ENCODE data around the gene TMC8. TPM values are rescaled to one million over a fixed set of nuclear protein-coding genes. Genes with fewer than 3 reads are reported as not detected.

The TMC8 gene
- total and polyA plus RNA-seq, 2 experiments from 2014 or later = 1.2 to 1.3 TPM

GRCh38 chr17:78113804-78114785, 16.5 kb upstream of the TMC8 start:
- H3K9me3 Mint-ChIP-seq = no peaks in the 10 kb centered on the region
- TF ChIP-seq ZNF331 (CRISPR knock-in tag; IDR thresholded peaks at IDR 0.05; ENCODE audit: low read depth) = no peak
- TF ChIP-seq CREB1 (CRISPR knock-in tag; IDR thresholded peaks at IDR 0.05; ENCODE audit: low read depth) = no peak
- TF ChIP-seq EZH2phosphoT487 (IDR thresholded peaks at IDR 0.05; ENCODE audit: unreplicated experiment) = no peak
- TF ChIP-seq POLR2AphosphoS5 (IDR thresholded peaks at IDR 0.05; ENCODE audit: low read depth) = no peak
- TF ChIP-seq EZH2 (IDR thresholded peaks at IDR 0.05; ENCODE audit: low read depth, unreplicated experiment) = no peak
- TF ChIP-seq JUNB (IDR thresholded peaks at IDR 0.05; ENCODE audit: unreplicated experiment) = no peak
- TF ChIP-seq, protein P1, sequence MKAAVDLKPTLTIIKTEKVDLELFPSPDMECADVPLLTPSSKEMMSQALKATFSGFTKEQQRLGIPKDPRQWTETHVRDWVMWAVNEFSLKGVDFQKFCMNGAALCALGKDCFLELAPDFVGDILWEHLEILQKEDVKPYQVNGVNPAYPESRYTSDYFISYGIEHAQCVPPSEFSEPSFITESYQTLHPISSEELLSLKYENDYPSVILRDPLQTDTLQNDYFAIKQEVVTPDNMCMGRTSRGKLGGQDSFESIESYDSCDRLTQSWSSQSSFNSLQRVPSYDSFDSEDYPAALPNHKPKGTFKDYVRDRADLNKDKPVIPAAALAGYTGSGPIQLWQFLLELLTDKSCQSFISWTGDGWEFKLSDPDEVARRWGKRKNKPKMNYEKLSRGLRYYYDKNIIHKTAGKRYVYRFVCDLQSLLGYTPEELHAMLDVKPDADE (IDR thresholded peaks at IDR 0.05) = no peak
- no peak for TF ChIP-seq ZNF114 (CRISPR knock-in tag; IDR thresholded peaks at IDR 0.05)
- TF ChIP-seq ZNF462 (CRISPR knock-in tag; IDR thresholded peaks at IDR 0.05) = no peak
- no peak for TF ChIP-seq NANOG (IDR thresholded peaks at IDR 0.05; ENCODE audit: borderline replicate concordance)
- TF ChIP-seq, protein P2, sequence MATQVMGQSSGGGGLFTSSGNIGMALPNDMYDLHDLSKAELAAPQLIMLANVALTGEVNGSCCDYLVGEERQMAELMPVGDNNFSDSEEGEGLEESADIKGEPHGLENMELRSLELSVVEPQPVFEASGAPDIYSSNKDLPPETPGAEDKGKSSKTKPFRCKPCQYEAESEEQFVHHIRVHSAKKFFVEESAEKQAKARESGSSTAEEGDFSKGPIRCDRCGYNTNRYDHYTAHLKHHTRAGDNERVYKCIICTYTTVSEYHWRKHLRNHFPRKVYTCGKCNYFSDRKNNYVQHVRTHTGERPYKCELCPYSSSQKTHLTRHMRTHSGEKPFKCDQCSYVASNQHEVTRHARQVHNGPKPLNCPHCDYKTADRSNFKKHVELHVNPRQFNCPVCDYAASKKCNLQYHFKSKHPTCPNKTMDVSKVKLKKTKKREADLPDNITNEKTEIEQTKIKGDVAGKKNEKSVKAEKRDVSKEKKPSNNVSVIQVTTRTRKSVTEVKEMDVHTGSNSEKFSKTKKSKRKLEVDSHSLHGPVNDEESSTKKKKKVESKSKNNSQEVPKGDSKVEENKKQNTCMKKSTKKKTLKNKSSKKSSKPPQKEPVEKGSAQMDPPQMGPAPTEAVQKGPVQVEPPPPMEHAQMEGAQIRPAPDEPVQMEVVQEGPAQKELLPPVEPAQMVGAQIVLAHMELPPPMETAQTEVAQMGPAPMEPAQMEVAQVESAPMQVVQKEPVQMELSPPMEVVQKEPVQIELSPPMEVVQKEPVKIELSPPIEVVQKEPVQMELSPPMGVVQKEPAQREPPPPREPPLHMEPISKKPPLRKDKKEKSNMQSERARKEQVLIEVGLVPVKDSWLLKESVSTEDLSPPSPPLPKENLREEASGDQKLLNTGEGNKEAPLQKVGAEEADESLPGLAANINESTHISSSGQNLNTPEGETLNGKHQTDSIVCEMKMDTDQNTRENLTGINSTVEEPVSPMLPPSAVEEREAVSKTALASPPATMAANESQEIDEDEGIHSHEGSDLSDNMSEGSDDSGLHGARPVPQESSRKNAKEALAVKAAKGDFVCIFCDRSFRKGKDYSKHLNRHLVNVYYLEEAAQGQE (IDR thresholded peaks at IDR 0.05; ENCODE audit: unreplicated experiment) = no peak
- TF ChIP-seq STAT1 (IDR thresholded peaks at IDR 0.05; ENCODE audit: unreplicated experiment) = no peak
- no peak for TF ChIP-seq CTCF (conservative IDR thresholded peaks at IDR 0.05; ENCODE audit: low read depth in 2 of 2)

More at GRCh38 chr17:78113804-78114785, 16.5 kb upstream of the TMC8 start:
- Histone ChIP-seq H4K20me1 (replicated peaks; ENCODE audit: insufficient read depth) (no peaks in the 10 kb centered on the region), H2AFZ (no peak overlapping the region), H3K36me3 (ENCODE audit: insufficient read depth) (no peaks in the 10 kb centered on the region), H3K79me2 (replicated peaks; ENCODE audit: insufficient read depth) (no peaks in the 10 kb centered on the region), H3K27ac (ENCODE audit: low read depth) (no peak overlapping the region), H3K9me2 (ENCODE audit: insufficient read depth) (no peaks in the 10 kb centered on the region), H3K4me1 (ENCODE audit: insufficient read depth) (no peaks in the 10 kb centered on the region), H3K27me3 (ENCODE audit: insufficient read depth) (no peaks in the 10 kb centered on the region), H3F3A (replicated peaks; ENCODE audit: low read depth) (0 out of 2 replicates have a peak, but pooled peaks cover 3% of the 10 kb centered on the region), H3K4me3 (no peak overlapping the region), H3K4me2 (no peak overlapping the region)
- no peak for ATAC-seq
- peaks cover 21% of the 10 kb centered on the region for H3K36me3 Mint-ChIP-seq (ENCODE audit: low read depth)
- no peak overlapping the region for H3K27ac Mint-ChIP-seq
- no peak for DNase-seq (ENCODE audit: low spot score)
- H3K4me1 Mint-ChIP-seq = peaks cover 2% of the 10 kb centered on the region
- peaks cover 19% of the 10 kb centered on the region for H3K27me3 Mint-ChIP-seq (ENCODE audit: insufficient read depth, low read depth, poor library complexity)
- no peak overlapping the region for H3K4me3 Mint-ChIP-seq

Measured in GM23338 (cell line).